Right renal cortex interstitium (tissue), 3 donors: ENCODE data around the gene DIAPH3. TPM values are rescaled to one million over a fixed set of nuclear protein-coding genes. Genes with fewer than 3 reads are reported as not detected.

Experiments
- DNase-seq, 3 donors: peaks; one replicate each; pipeline ENCODE4 v3.0.0-alpha.2; 2013; ENCODE audit warnings: low read depth in 3 of 3, low spot score in 2 of 3
- polyA plus RNA-seq, 3 donors: library from polyadenylated mRNA; unstranded; fragments of 120-200 nt; gene quantifications; one replicate each; pipeline ENCODE4 v1.2.1, GENCODE V29; 2013; ENCODE audit not compliant: insufficient read length in 3 of 3

DIAPH3 gene
- polyA plus RNA-seq, 3 donors, result 12.8 to 14.5 (median 14.0) TPM

GRCh38 chr13:59743195-59743594 is 420.5 kb downstream of the DIAPH3 start:
- no peak for DNase-seq

- no peak for DNase-seq
Measured at GRCh38 chr13:59742467-59742866, 421.3 kb downstream of the DIAPH3 start.

- no peak for DNase-seq
Measured at GRCh38 chr13:59738921-59739320, 424.8 kb downstream of the DIAPH3 start.

GRCh38 chr13:59734393-59734792 is 429.3 kb downstream of the DIAPH3 start:
- no peak for DNase-seq

GRCh38 chr13:59733744-59734143 is 430.0 kb downstream of the DIAPH3 start:
- DNase-seq, result no peak

- no peak for DNase-seq
Measured at GRCh38 chr13:59730026-59730425, 433.7 kb downstream of the DIAPH3 start.

- no peak for DNase-seq
Measured at GRCh38 chr13:59728896-59729545, 434.7 kb downstream of the DIAPH3 start.

- no peak for DNase-seq
Measured at GRCh38 chr13:59721926-59722910, 441.5 kb downstream of the DIAPH3 start.

- DNase-seq, result no peak
Measured at GRCh38 chr13:59715611-59716010, 448.1 kb downstream of the DIAPH3 start.

GRCh38 chr13:59710996-59711701 is 452.6 kb downstream of the DIAPH3 start:
- DNase-seq, result peak in 2 of 3 donors; percentile 16 to 27

- DNase-seq, result no peak
Measured at GRCh38 chr13:59710416-59710815, 453.3 kb downstream of the DIAPH3 start.

- no peak for DNase-seq
Measured at GRCh38 chr13:59706101-59706976, 457.4 kb downstream of the DIAPH3 start.

GRCh38 chr13:59702269-59702668 is 461.5 kb downstream of the DIAPH3 start:
- DNase-seq, result no peak

GRCh38 chr13:59701261-59701660 is 462.5 kb downstream of the DIAPH3 start:
- no peak for DNase-seq

GRCh38 chr13:59700281-59700680 is 463.4 kb downstream of the DIAPH3 start:
- no peak for DNase-seq

GRCh38 chr13:59696271-59696670 is 467.5 kb downstream of the DIAPH3 start:
- DNase-seq, result no peak

GRCh38 chr13:59691501-59692066 is 472.1 kb downstream of the DIAPH3 start:
- no peak for DNase-seq

GRCh38 chr13:59690857-59691500 is 472.7 kb downstream of the DIAPH3 start:
- no peak for DNase-seq

- no peak for DNase-seq
Measured at GRCh38 chr13:59689057-59689456, 474.7 kb downstream of the DIAPH3 start.
